ENCODE results near the gene DOCK9. TPM values are rescaled to one million over a fixed set of nuclear protein-coding genes. Genes with fewer than 3 reads are reported as not detected.

DOCK9 gene
- total RNA-seq, 1 experiment from 2014 or later = 60.5 TPM

GRCh38 chr13:98875146-98875729 lies 102.6 kb downstream of the DOCK9 start:
- H3K4me3 ChIP-seq = no peak overlapping the region
- no peak overlapping the region for H3K27ac ChIP-seq
- peaks cover 91% of the 10 kb centered on the region for H3K36me3 ChIP-seq
- no peaks in the 10 kb centered on the region; the same call in 1 of the 2 replicates for H3K9me3 ChIP-seq (replicated peaks)
- no peak for DNase-seq
- no peaks in the 10 kb centered on the region for H3K27me3 ChIP-seq
- H3K4me1 ChIP-seq = no peaks in the 10 kb centered on the region

GRCh38 chr13:98874029-98874397 lies 103.9 kb downstream of the DOCK9 start:
- peaks cover 92% of the 10 kb centered on the region for H3K36me3 ChIP-seq
- no peaks in the 10 kb centered on the region for H3K4me1 ChIP-seq
- no peaks in the 10 kb centered on the region; the same call in 1 of the 2 replicates for H3K9me3 ChIP-seq (replicated peaks)
- no peak for DNase-seq
- no peak overlapping the region for H3K4me3 ChIP-seq
- no peak overlapping the region for H3K27ac ChIP-seq
- no peaks in the 10 kb centered on the region for H3K27me3 ChIP-seq

DNA sequence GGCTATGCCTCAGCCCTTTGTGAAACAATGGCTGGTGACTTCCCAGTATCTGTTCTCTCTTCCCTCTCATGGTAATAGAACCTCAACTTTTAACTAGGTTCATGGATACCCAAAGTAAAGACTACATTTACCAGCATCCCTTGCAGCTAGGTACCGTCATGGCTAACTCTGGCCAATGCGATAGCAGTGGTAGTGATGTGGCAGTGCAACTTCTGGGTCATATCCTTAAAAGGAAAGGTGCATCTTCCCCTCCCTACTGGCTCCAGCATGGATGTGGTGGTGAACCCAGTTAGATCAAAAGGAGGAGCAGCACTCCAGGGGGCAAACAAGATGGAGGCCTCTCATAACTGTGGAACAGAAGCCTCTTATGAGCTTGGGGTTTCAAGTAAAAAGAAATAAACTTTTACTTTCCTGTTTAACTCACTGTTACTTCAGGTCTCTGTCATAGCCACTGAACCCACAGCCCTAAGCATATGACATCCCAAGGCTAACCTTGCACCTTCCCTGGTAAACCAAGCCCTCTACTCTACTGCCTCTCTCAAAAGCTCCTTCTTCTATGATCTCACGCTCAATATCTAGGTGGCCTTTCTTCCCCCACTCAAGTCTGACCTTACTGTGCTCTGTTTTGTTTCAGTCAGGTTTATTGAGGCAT lies 104.4 kb downstream of the DOCK9 start:
- H3K27ac ChIP-seq = no peak overlapping the region
- no peaks in the 10 kb centered on the region; the same call in 1 of the 2 replicates for H3K9me3 ChIP-seq (replicated peaks)
- no peaks in the 10 kb centered on the region for H3K27me3 ChIP-seq
- no peak for DNase-seq
- no peak overlapping the region for H3K4me3 ChIP-seq
- no peaks in the 10 kb centered on the region for H3K4me1 ChIP-seq
- peaks cover 93% of the 10 kb centered on the region for H3K36me3 ChIP-seq

GRCh38 chr13:98871727-98872126 lies 106.1 kb downstream of the DOCK9 start:
- H3K27ac ChIP-seq = no peak overlapping the region
- H3K4me3 ChIP-seq = no peak overlapping the region
- no peaks in the 10 kb centered on the region; the same call in 1 of the 2 replicates for H3K9me3 ChIP-seq (replicated peaks)
- no peaks in the 10 kb centered on the region for H3K4me1 ChIP-seq
- peaks cover 91% of the 10 kb centered on the region for H3K36me3 ChIP-seq
- no peak for DNase-seq
- no peaks in the 10 kb centered on the region for H3K27me3 ChIP-seq

DNA sequence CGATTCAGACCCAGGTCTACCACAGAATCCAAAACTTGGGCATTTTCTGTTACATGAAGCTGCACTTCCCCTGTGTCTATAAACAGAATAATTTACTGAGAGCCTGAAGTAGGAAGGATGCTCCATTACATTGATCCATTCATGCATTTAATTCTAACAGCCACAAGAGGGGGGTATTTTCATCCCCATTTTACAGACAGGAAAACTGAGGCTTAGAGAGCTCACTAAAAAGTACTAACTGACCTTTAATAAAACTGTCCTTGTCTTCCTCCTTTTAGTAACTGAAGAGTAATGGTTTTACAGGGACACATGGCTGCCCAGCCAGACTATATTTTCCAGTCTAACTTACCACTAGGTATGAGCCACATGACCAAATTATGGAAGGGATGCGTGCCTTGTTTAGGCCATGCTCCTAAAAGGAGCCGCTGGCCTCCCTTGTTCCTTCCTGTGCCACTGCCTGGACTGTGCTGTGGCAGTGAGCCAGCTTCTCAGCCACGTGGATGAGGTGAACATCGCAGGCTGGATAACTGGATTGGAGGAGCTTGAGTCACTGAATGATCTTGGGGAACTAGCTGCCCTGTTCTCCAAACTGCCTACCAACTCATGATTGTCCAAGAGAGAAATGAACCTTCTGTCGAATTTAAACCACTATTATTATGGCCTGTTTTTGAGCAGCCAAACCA lies 108.3 kb downstream of the DOCK9 start:
- Histone ChIP-seq H3K4me3 (no peak overlapping the region), H3K27me3 (no peaks in the 10 kb centered on the region), H3K27ac (no peak overlapping the region), H3K9me3 (replicated peaks) (no peaks in the 10 kb centered on the region; the same call in 1 of the 2 replicates), H3K4me1 (no peaks in the 10 kb centered on the region), H3K36me3 (peaks cover 91% of the 10 kb centered on the region)
- DNase-seq = peak in 1 of 2 experiments; percentile 14

DNA sequence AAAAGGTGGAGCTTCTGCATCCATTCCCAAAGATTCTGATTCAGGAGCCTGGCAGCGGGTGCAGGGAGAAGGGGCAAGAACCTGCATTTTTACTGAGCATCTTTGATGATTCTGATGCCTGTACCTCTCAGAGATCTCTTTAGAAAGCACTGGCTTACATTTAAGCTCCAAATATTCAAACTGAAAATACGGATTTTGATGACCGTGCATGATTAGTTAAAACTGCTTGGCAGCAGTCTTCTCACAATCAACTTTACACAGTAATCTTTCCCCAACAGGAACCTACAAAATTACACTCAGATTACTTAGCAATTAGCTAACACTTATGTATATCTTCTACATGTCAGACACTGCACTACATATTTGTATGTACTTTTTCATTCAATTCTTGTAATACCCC lies 108.9 kb downstream of the DOCK9 start:
- DNase-seq = no peak
- Histone ChIP-seq H3K4me3 (no peak overlapping the region), H3K27ac (no peak overlapping the region), H3K36me3 (peaks cover 91% of the 10 kb centered on the region), H3K9me3 (replicated peaks) (no peaks in the 10 kb centered on the region; the same call in 1 of the 2 replicates), H3K27me3 (no peaks in the 10 kb centered on the region), H3K4me1 (no peaks in the 10 kb centered on the region)

GRCh38 chr13:98866882-98867281 lies 111.0 kb downstream of the DOCK9 start:
- DNase-seq = no peak
- H3K9me3 ChIP-seq (replicated peaks) = no peaks in the 10 kb centered on the region
- no peaks in the 10 kb centered on the region for H3K27me3 ChIP-seq
- H3K36me3 ChIP-seq = peaks cover 89% of the 10 kb centered on the region
- no peak overlapping the region for H3K4me3 ChIP-seq
- H3K4me1 ChIP-seq = no peaks in the 10 kb centered on the region
- no peak overlapping the region for H3K27ac ChIP-seq

- no peak overlapping the region for H3K27ac ChIP-seq
- no peak overlapping the region for H3K4me3 ChIP-seq
- H3K9me3 ChIP-seq (replicated peaks) = no peaks in the 10 kb centered on the region
- H3K36me3 ChIP-seq = peaks cover 87% of the 10 kb centered on the region
- H3K4me1 ChIP-seq = no peaks in the 10 kb centered on the region
- no peaks in the 10 kb centered on the region for H3K27me3 ChIP-seq
- DNase-seq = no peak
Observed at GRCh38 chr13:98860491-98860890, 117.4 kb downstream of the DOCK9 start.

DNA sequence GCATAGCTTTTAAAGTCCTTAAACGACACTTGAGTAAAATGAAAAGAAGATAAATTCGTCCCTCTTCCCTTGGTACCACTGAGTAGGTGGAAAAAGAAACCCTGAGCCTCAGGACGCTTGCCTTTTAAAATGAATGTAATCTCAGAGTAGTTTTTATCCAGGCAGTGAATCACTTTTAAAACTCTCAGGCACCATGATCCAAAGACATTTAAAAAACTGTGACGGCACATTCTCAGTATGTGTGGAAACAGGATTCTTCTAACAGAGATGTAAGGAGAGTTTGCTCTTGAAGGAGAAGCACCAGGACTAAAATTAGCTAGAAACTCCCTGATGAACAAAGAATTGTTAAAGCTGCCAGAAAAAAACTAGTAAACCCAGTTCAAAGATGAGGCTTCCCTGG lies 119.7 kb downstream of the DOCK9 start:
- DNase-seq = no peak
- H3K27ac ChIP-seq = no peak overlapping the region
- no peak overlapping the region for H3K4me3 ChIP-seq
- H3K27me3 ChIP-seq = no peaks in the 10 kb centered on the region
- H3K9me3 ChIP-seq (replicated peaks) = no peaks in the 10 kb centered on the region
- no peaks in the 10 kb centered on the region for H3K4me1 ChIP-seq
- H3K36me3 ChIP-seq = peaks cover 89% of the 10 kb centered on the region

DNA sequence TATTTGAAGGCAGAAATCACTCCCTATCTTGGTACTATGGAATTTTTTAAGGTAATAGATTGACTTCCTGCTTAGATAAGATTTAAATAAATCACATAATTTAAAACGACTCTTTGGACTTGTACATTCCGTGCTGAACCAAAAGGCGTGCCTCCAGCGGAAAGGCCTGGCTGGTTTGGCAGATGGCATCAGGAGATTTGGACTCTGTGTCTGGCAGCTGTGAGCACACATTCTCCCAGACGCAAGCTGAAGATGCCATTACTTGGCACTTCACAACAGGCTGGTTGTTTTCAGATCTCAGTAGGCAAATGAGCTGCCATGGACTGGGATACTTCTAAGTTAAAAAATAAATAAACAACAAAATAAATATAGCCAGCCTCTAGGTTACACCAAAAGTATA lies 120.9 kb downstream of the DOCK9 start:
- H3K36me3 ChIP-seq = peaks cover 90% of the 10 kb centered on the region
- H3K4me1 ChIP-seq = no peaks in the 10 kb centered on the region
- H3K27ac ChIP-seq = no peak overlapping the region
- no peaks in the 10 kb centered on the region for H3K27me3 ChIP-seq
- H3K4me3 ChIP-seq = no peak overlapping the region
- DNase-seq = no peak
- H3K9me3 ChIP-seq (replicated peaks) = no peaks in the 10 kb centered on the region

DNA sequence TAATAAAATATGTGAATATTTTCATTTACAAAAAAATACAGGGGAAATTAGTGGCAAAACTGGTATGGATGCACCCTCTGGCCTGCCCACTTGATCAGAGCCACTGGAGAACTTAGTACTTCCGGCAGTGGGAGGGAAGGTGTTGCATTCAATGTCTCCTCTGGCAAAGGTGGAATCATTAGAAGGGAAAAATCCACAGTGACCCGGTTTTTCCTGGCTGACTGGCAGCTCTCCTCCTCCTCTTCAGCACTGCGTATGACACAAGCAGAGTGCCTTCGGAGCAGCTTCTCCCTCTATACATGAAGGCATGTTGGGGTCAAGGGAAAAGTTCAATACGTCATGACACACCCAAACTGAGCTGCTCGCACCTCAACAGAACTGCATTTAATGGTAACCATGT lies 123.4 kb downstream of the DOCK9 start:
- peaks cover 85% of the 10 kb centered on the region for H3K36me3 ChIP-seq
- no peak for DNase-seq
- no peaks in the 10 kb centered on the region for H3K9me3 ChIP-seq (replicated peaks)
- H3K27me3 ChIP-seq = no peaks in the 10 kb centered on the region
- no peak overlapping the region for H3K4me3 ChIP-seq
- H3K4me1 ChIP-seq = no peaks in the 10 kb centered on the region
- H3K27ac ChIP-seq = no peak overlapping the region

GRCh38 chr13:98853771-98854221 lies 124.1 kb downstream of the DOCK9 start:
- no peak for DNase-seq
- Histone ChIP-seq H3K4me1 (no peaks in the 10 kb centered on the region), H3K9me3 (replicated peaks) (no peaks in the 10 kb centered on the region), H3K36me3 (peaks cover 87% of the 10 kb centered on the region), H3K27me3 (no peaks in the 10 kb centered on the region), H3K27ac (no peak overlapping the region), H3K4me3 (no peak overlapping the region)

DNA sequence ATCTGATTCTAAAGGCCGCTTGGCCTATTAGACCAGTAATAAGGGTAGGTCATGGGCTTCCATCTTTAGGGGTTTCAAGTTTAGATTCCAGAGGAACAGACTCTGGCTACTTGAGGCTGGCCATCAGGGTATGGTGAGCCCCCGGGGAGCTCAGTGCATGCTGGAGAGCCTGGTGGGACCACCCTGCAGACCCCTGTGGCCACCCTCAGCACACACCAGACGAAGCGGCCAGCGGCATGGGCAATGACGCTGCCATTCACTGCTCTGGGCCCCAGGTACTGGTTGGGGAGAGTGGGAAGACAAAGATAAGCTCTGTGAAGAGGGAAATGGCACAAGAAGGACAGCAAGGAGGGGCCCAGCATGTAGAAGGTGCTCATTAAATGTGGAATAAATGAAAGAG lies 126.6 kb downstream of the DOCK9 start:
- Histone ChIP-seq H3K36me3 (peaks cover 90% of the 10 kb centered on the region), H3K9me3 (replicated peaks) (no peaks in the 10 kb centered on the region), H3K27me3 (no peaks in the 10 kb centered on the region), H3K4me3 (no peak overlapping the region), H3K27ac (no peak overlapping the region), H3K4me1 (no peaks in the 10 kb centered on the region)
- no peak for DNase-seq

- Histone ChIP-seq H3K36me3 (peaks cover 83% of the 10 kb centered on the region), H3K4me3 (no peak overlapping the region), H3K9me3 (replicated peaks) (no peaks in the 10 kb centered on the region), H3K27me3 (no peaks in the 10 kb centered on the region), H3K27ac (no peak overlapping the region), H3K4me1 (peaks cover 4% of the 10 kb centered on the region; the same call in 1 of the 2 replicates)
- no peak for DNase-seq
Observed at GRCh38 chr13:98848746-98849145, 129.1 kb downstream of the DOCK9 start.

- peaks cover 81% of the 10 kb centered on the region for H3K36me3 ChIP-seq
- peaks cover 4% of the 10 kb centered on the region; the same call in 1 of the 2 replicates for H3K4me1 ChIP-seq
- H3K9me3 ChIP-seq (replicated peaks) = no peaks in the 10 kb centered on the region
- H3K27ac ChIP-seq = no peak overlapping the region
- no peaks in the 10 kb centered on the region for H3K27me3 ChIP-seq
- no peak overlapping the region for H3K4me3 ChIP-seq
- DNase-seq = no peak
Observed at GRCh38 chr13:98847780-98848179, 130.1 kb downstream of the DOCK9 start.

All from SJCRH30 (cell line).